GM10266 (cell line): Measurements from ENCODE around the gene OSCAR.

Experiments used
- DNase-seq: peaks from one replicate; pipeline ENCODE4 v3.0.0; 2012; ENCODE audit errors: extremely low spot score
- CTCF ChIP-seq: IDR thresholded peaks from 2 replicates; pipeline ENCODE4 v1.5.1; 2012; ENCODE audit warnings: mild to moderate bottlenecking, low read depth; ENCODE audit not compliant: control insufficient read depth, insufficient read depth; ENCODE audit errors: missing control alignments

OSCAR gene

GRCh38 chr19:54069470-54069869, 31.1 kb downstream of the OSCAR start:
- no peak for DNase-seq
- no peak for TF ChIP-seq CTCF

- DNase-seq, result no peak
These were observed 37.1 kb downstream of the OSCAR start, which contains the start of gene VSTM1 for GRCh38 chr19:54063350-54064116. VSTM1 (minus strand) TSS chr19:54063897; CDS start chr19:54063777, 120 bp downstream.

GRCh38 chr19:54062643-54063042, 38.0 kb downstream of the OSCAR start:
- DNase-seq, result no peak
- TF ChIP-seq CTCF, result no peak

More at GRCh38 chr19:54063350-54064116, 37.1 kb downstream of the OSCAR start, which contains the start of gene VSTM1:
- no peak for TF ChIP-seq CTCF

- DNase-seq, result no peak
- no peak for TF ChIP-seq CTCF
These were observed 53.0 kb downstream of the OSCAR start for GRCh38 chr19:54047616-54048015.

GRCh38 chr19:54045771-54046170, 54.8 kb downstream of the OSCAR start:
- no peak for TF ChIP-seq CTCF
- DNase-seq, result no peak
